ENCODE data around the gene RET. TPM values are rescaled to one million over a fixed set of nuclear protein-coding genes. Genes with fewer than 3 reads are reported as not detected.

Gene RET
- total and polyA plus RNA-seq, 2 of the 13 experiments (the other 11 are each of a cell fraction or from before 2014, with no cell fraction given) = 0.02 TPM; not detected in 1

- TF ChIP-seq NFE2L1 (CRISPR knock-in tag; IDR thresholded peaks at IDR 0.05; ENCODE audit: borderline replicate concordance) = peak; percentile 50; the same call in 1 of the 2 replicates
- peak; percentile 60; the same call in 1 of the 2 replicates for TF ChIP-seq MAX (IDR thresholded peaks at IDR 0.05)
- TF ChIP-seq ZNF788 (CRISPR knock-in tag; IDR thresholded peaks at IDR 0.05; ENCODE audit: borderline replicate concordance) = peak; percentile 38; the same call in 1 of the 2 replicates
- no peak for TF ChIP-seq ZBED4 (CRISPR knock-in tag; IDR thresholded peaks at IDR 0.05; ENCODE audit: borderline replicate concordance)
- peak; percentile 17; the same call in 1 of the 2 replicates for TF ChIP-seq MXD3 (CRISPR knock-in tag; IDR thresholded peaks at IDR 0.05)
- TF ChIP-seq ZNF674 (CRISPR knock-in tag; IDR thresholded peaks at IDR 0.05; ENCODE audit: low read depth) = no peak
- TF ChIP-seq TFDP1 (CRISPR knock-in tag; IDR thresholded peaks at IDR 0.05; ENCODE audit: borderline replicate concordance) = peak; percentile 60; the same call in 1 of the 2 replicates
- no peak for TF ChIP-seq ZNF17 (CRISPR knock-in tag; IDR thresholded peaks at IDR 0.05)
- 0 out of 2 replicates have a peak, but pooled peaks have one; percentile 53 for TF ChIP-seq TP53 (CRISPR knock-in tag; conservative IDR thresholded peaks at IDR 0.05)
- peak; percentile 58; the same call in 1 of the 2 replicates for TF ChIP-seq TBX2 (CRISPR knock-in tag; IDR thresholded peaks at IDR 0.05; ENCODE audit: borderline replicate concordance)
- peak; percentile 37; the same call in 1 of the 2 replicates for TF ChIP-seq ISL2 (CRISPR knock-in tag; IDR thresholded peaks at IDR 0.05)
- no peak for TF ChIP-seq PAX8 (CRISPR knock-in tag; IDR thresholded peaks at IDR 0.05; ENCODE audit: borderline replicate concordance)
- no peak for TF ChIP-seq NBN (conservative IDR thresholded peaks at IDR 0.05)
- TF ChIP-seq ZC3H4 (CRISPR knock-in tag; IDR thresholded peaks at IDR 0.05; ENCODE audit: borderline replicate concordance) = no peak
- peak; percentile 80 for TF ChIP-seq ASH2L (IDR thresholded peaks at IDR 0.05; ENCODE audit: insufficient read length, low read depth, low read length)
- peak; percentile 13; the same call in 1 of the 2 replicates for TF ChIP-seq ZBTB38 (CRISPR knock-in tag; IDR thresholded peaks at IDR 0.05)
- peak; percentile 68; the same call in 1 of the 2 replicates for TF ChIP-seq ZNF574 (CRISPR knock-in tag; IDR thresholded peaks at IDR 0.05)
- peak; percentile 53 for TF ChIP-seq YY1 (IDR thresholded peaks at IDR 0.05; ENCODE audit: insufficient read depth, insufficient replicate concordance, low read depth, low read length)
- no peak for TF ChIP-seq CC2D1A (CRISPR knock-in tag; IDR thresholded peaks at IDR 0.05)
- no peak for TF ChIP-seq SP1 (IDR thresholded peaks at IDR 0.05)
- TF ChIP-seq SP1 (CRISPR knock-in tag; IDR thresholded peaks at IDR 0.05) = 0 out of 2 replicates have a peak, but pooled peaks have one; percentile 42
These were observed 61.3 kb downstream of the RET start, which contains the start of gene CSGALNACT2 (continued) for GRCh38 chr10:43138021-43138756.

Measured in HepG2 (cell line).